GM15510 (cell line): ENCODE results near the gene ANKRD11.

ENCODE experiments used
- POLR2A ChIP-seq: IDR thresholded peaks from 3 replicates; pipeline ENCODE4 v1.6.1; 2011; ENCODE audit warnings: borderline replicate concordance; ENCODE audit not compliant: insufficient read length; ENCODE audit errors: extremely low read depth

Gene ANKRD11

GRCh38 chr16:89493776-89494175 lies 3.4 kb upstream of the ANKRD11 start:
- TF ChIP-seq POLR2A: no peak

GRCh38 chr16:89491974-89492687 lies 1.8 kb upstream of the ANKRD11 start:
- no peak for TF ChIP-seq POLR2A

GRCh38 chr16:89491238-89491869 lies 993 bp upstream of the ANKRD11 start:
- TF ChIP-seq POLR2A: no peak

- no peak for TF ChIP-seq POLR2A
These were observed 393 bp downstream of the ANKRD11 start for GRCh38 chr16:89489898-89490438.

- TF ChIP-seq POLR2A: peak; percentile 36
These were observed 1.1 kb downstream of the ANKRD11 start for GRCh38 chr16:89489040-89489897.

- no peak for TF ChIP-seq POLR2A
These were observed 4.6 kb downstream of the ANKRD11 start for GRCh38 chr16:89485701-89486246.

GRCh38 chr16:89484923-89485679 lies 5.3 kb downstream of the ANKRD11 start:
- no peak for TF ChIP-seq POLR2A

- TF ChIP-seq POLR2A: no peak
These were observed 6.3 kb downstream of the ANKRD11 start for GRCh38 chr16:89484041-89484501.

GRCh38 chr16:89482817-89483205 lies 7.5 kb downstream of the ANKRD11 start:
- no peak for TF ChIP-seq POLR2A

GRCh38 chr16:89482150-89482816 lies 8.1 kb downstream of the ANKRD11 start:
- TF ChIP-seq POLR2A: no peak

- no peak for TF ChIP-seq POLR2A
These were observed 8.9 kb downstream of the ANKRD11 start for GRCh38 chr16:89481356-89481955.

- TF ChIP-seq POLR2A: no peak
These were observed 11.7 kb downstream of the ANKRD11 start for GRCh38 chr16:89478576-89479221.

GRCh38 chr16:89476811-89477261 lies 13.5 kb downstream of the ANKRD11 start:
- TF ChIP-seq POLR2A: no peak

GRCh38 chr16:89476379-89476778 lies 14.0 kb downstream of the ANKRD11 start:
- no peak for TF ChIP-seq POLR2A
